Astrocyte of the spinal cord (primary cell): ENCODE data around the gene LTN1.
"Not testable (repeated sequence)": the region's sequence is repeated elsewhere in the genome, so short reads cannot be mapped to it uniquely, and the experiment has no call there.

Experiments used
- DNase-seq: peaks from one replicate; pipeline ENCODE4 v3.0.0; 2011; ENCODE audit warnings: low read depth, low spot score
- H3K4me3 ChIP-seq: 2 replicates; pipeline ENCODE4 v1.5.1; 2011; ENCODE audit warnings: low read depth, mild to moderate bottlenecking, low read length, moderate library complexity
- in situ Hi-C: cut with HindIII; loops from 2 replicates; pipeline ENCODE4 v1.10.0; 2017; ENCODE audit warnings: low sequenced_read_pairs
- TF ChIP-seq, protein P1 (sequence below): IDR thresholded peaks from 2 replicates; pipeline ENCODE4 v1.5.1; 2012; ENCODE audit warnings: low read depth, mild to moderate bottlenecking, low read length, inconsistent platforms

LTN1 gene

DNA sequence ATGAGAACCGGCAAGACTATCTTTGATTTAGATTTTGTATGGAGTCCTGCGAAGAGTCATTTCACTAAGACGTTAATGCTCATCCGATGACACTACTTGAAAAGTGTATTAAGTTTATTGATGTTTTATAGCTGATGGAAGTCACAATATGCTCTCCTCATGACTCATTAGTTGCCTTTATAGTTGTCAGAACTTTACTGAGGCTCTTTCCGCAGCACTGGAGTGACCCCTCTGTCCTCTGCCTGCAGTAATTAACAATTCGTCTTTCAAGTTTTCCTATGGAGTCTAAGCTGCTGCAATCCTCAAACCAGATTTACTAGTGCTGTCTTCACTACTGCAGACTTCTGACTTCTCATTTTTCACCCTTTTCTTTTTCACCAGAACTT lies 32.6 kb upstream of the LTN1 start:
- TF ChIP-seq, protein P1, sequence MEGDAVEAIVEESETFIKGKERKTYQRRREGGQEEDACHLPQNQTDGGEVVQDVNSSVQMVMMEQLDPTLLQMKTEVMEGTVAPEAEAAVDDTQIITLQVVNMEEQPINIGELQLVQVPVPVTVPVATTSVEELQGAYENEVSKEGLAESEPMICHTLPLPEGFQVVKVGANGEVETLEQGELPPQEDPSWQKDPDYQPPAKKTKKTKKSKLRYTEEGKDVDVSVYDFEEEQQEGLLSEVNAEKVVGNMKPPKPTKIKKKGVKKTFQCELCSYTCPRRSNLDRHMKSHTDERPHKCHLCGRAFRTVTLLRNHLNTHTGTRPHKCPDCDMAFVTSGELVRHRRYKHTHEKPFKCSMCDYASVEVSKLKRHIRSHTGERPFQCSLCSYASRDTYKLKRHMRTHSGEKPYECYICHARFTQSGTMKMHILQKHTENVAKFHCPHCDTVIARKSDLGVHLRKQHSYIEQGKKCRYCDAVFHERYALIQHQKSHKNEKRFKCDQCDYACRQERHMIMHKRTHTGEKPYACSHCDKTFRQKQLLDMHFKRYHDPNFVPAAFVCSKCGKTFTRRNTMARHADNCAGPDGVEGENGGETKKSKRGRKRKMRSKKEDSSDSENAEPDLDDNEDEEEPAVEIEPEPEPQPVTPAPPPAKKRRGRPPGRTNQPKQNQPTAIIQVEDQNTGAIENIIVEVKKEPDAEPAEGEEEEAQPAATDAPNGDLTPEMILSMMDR, result no peak
- in situ Hi-C loops, result no loop called here
- peak overlapping the region; percentile 88 for H3K4me3 ChIP-seq

DNA sequence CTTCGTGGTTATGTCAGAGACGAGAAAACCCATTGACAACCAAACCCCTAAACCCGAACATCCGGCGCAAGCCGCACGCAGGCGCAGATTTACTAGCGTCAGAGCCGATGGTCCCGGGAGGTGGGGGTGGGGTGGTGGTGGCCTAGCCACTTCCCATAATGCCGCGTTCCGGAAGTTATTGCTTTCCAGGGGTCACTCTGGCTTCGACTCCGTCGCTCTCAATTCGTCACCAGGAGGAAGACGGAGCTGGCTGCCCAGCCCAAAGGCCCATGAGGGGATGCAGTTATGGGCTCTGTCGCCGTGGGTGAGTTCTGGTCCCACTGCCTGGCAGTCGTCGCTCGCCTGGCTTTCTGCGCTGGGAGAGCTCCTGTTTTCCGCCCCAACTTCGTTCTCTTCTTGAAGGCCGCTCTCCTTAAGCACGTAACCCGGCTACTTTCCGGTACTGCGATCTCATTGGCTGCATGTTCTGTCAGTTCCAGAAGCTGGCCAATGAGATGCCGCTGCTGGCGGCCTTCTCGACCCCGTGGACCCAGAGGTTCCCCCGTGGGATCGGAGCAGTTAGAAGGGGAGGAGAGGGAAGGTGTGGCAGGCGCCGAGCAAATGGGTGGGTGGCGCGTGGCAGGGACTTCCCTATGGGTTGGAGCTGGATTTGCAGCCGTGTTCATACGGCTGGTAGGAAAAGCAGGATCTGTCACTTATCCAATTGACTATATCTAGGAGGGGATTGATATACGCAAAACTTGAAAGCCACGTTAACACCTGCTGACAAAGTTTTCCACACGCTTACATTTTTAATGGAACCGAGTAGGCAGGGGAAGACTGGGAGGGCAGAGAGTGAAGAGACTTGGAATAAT lies 32.0 kb upstream of the LTN1 start, which contains the start of gene USP16:
TSS of gene USP16 (plus strand) at position 195 of the 854 bp plus-strand sequence. CDS start 3,246 bp downstream, outside the sequence.
- TF ChIP-seq, protein P1, result peak; percentile 9
- in situ Hi-C loops, result no loop called here
- peak within 1 kb of the TSS; percentile 88 for H3K4me3 ChIP-seq
- DNase-seq, result peak; percentile 100

More for the DNA sequence above, 32.6 kb upstream of the LTN1 start:
- no peak for DNase-seq

DNA sequence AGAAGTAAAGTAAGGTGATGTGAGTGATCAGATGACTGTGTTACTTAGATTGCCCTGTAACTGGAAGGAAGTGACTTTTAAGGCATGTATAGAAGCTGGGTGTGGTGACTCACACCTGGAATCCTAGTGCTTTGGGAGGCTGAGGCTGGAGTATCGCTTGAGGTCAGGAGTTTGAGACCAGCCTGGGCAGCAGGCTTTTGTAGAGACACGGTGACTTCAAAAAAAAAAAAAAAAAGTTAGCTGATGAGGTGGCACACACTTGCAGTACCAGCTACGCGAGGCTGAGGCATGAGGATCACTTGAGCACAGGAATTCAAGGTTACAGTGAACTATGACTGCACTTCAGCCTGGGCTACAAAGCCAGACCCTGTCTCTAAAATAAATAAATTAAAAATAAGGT lies 29.5 kb upstream of the LTN1 start:
- H3K4me3 ChIP-seq, result no peak overlapping the region
- TF ChIP-seq, protein P1, result no peak
- no peak for DNase-seq
- in situ Hi-C loops, result no loop called here

DNA sequence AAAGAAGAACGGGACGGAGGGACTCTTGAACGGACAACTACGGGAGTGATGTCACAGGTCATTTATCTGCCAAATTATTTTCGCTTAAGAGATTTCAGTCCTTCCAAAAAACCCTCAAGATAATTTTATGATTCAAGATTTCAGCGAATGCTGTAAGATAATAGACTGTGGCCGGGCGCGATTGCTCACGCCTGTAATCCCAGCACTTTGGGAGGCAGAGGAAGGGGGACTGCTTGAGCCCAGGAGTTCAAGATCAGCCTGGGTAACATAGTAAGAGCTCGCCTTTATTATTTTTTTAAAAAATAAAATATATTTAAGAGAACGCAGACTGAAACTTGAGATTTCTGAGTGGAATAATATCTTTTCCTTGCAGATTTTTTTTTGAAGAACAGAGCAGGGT lies 25.9 kb upstream of the LTN1 start:
- DNase-seq, result no peak
- H3K4me3 ChIP-seq, result peak overlapping the region; percentile 86
- TF ChIP-seq, protein P1, result no peak
- in situ Hi-C loops, result no loop called here

DNA sequence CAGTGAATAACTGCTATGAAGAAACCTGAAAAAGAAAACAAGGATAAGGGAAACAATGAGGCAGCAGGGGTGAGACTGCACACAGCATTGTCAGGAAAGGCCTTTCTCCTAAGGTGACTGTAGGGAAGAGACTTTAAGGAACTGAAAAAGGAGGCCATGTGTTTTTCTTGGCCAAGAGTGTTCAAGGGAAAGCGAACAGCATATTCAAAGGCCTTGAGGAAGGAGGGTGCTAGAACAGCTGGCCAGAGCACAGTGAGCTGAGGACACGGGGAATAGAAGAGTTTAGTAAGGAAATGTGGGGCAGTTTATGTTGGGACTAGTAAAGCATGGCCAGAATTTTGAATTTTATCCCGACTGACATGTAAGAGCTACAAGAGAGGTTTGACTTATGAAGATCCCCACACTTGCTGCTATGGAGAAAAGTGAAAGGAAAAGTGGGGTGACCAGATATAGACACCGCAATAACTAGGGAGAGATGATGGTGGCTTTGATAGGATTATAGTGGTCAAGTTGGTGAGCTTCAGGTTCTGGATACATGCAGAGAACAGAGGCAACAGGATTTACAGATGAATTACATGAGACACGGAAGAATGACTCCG lies 25.1 kb upstream of the LTN1 start:
- in situ Hi-C loops, result no loop called here
- H3K4me3 ChIP-seq, result peak overlapping the region; percentile 86
- TF ChIP-seq, protein P1, result no peak
- no peak for DNase-seq

DNA sequence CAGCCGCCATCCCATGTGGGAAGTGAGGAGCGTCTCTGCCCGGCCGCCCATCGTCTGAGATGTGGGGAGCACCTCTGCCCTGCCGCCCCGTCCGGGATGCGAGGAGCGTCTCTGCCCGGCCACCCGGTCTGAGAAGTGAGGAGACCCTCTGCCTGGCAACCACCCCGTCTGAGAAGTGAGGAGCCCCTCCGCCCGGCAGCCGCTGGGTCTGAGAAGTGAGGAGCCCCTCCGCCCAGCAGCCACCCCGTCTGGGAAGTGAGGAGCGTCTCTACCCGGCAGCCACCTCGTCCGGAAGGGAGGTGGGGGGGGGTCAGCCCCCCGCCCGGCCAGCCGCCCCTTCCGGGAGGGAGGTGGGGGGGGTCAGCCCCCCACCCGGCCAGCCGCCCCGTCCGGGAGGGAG lies 18.6 kb upstream of the LTN1 start:
- in situ Hi-C loops, DNase-seq, H3K4me3 ChIP-seq: not testable (repeated sequence)

DNA sequence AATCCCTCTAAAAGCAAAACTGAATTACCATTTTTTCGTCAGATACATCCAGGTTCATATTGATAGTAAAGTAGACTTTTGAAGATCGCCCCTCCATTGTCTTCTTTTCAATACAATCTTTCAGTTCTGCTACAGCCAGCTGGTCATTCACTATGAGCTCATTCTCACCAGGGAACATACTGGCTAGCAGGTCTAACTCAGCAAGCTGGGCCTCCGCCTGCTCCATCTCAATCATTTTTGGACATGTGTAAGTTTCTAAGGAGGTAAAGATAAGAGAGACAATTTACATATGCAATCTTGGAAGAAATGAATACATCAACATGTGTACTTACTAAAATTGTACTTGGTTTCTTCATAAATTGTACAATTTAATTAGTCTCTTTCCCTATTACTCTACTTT lies 15.7 kb upstream of the LTN1 start:
- no peak overlapping the region for H3K4me3 ChIP-seq

More for the DNA sequence above, 15.7 kb upstream of the LTN1 start:
- TF ChIP-seq, protein P1, result no peak
- DNase-seq, result no peak
- in situ Hi-C loops, result no loop called here
